Body of pancreas (tissue), 4 donors: ENCODE results near the gene NUDT1. TPM values are rescaled to one million over a fixed set of nuclear protein-coding genes. Genes with fewer than 3 reads are reported as not detected.

ENCODE experiments used
- ATAC-seq: fragments of 150-250 bp; one replicate; pipeline ENCODE4 v1.9.1; 2016
- DNase-seq, 4 donors: peaks; one replicate each; pipeline ENCODE4 v3.0.0-alpha.2; 2019
- H3K27ac ChIP-seq, 4 donors: fragments of 200-600 bp; sonication (generic); 1 replicate in 3 of 4; 2 replicates in 1 of 4; pipeline versions ENCODE4 v1.5.1 to v1.6.1; 2016 to 2019; ENCODE audit warnings: mild to moderate bottlenecking in 1 of 4, mixed read lengths in 1 of 4, moderate library complexity in 1 of 4
- H3K27me3 ChIP-seq, 2 donors: fragments of 200-600 bp; sonication (generic); one replicate each; pipeline ENCODE4 v1.6.0; 2016; ENCODE audit warnings: mild to moderate bottlenecking in 1 of 2
- H3K36me3 ChIP-seq, 2 donors: fragments of 200-600 bp; sonication (generic); replicated peaks in 1 of 2; 2 replicates each; pipeline ENCODE4 v1.5.1; 2016; ENCODE audit warnings: low read depth in 2 of 2; ENCODE audit not compliant: insufficient read depth in 1 of 2
- H3K4me1 ChIP-seq: fragments of 200-600 bp; sonication (generic); one replicate; pipeline ENCODE4 v1.6.0; 2016
- H3K4me3 ChIP-seq, 2 donors: fragments of 200-600 bp; sonication (generic); 1 replicate in 1 of 2; 2 replicates in 1 of 2; pipeline ENCODE4 v1.5.1; 2016 to 2019
- H3K9me3 ChIP-seq, 3 donors: fragments of 200-600 bp; sonication (generic); 1 replicate in 2 of 3; 2 replicates in 1 of 3; pipeline ENCODE4 v1.5.1; 2016
- POLR2A ChIP-seq, 3 donors: fragments of 450-650 bp; IDR thresholded peaks; one replicate each; pipeline ENCODE4 v1.6.1; 2016; ENCODE audit warnings: antibody characterized with exemption in 3 of 3, mild to moderate bottlenecking in 2 of 3
- WGBS, 2 donors: methylation state at CpG; one replicate each; pipeline ENCODE4 v1.1.5; 2017; 5-methylcytosine and 5-hydroxymethylcytosine counted together
- intact Hi-C: fragments of 100-400 bp; cut with DNase I; formaldehyde crosslinking; loops from one replicate; pipeline ENCODE4 v1.15.1; 2023
- total RNA-seq, 2 donors: library from RNA; depleted of rRNA; stranded (reverse); fragments of >200 nt; gene quantifications; one replicate each; pipeline ENCODE4 v1.1.0, GENCODE V29; 2016
- TF ChIP-seq, protein P1 (sequence below), 7 experiments: fragments of 450-650 bp in 4 of 7; fragments of 200-600 bp in 3 of 7; sonication (generic) in 3 of 7; IDR thresholded peaks; one replicate each; pipeline ENCODE4 v1.5.1; 2016 to 2019; ENCODE audit warnings: antibody characterized with exemption in 7 of 7

Gene NUDT1
- total RNA-seq, 2 donors from 2014 or later, result 26.2 TPM; not detected in 1

DNA sequence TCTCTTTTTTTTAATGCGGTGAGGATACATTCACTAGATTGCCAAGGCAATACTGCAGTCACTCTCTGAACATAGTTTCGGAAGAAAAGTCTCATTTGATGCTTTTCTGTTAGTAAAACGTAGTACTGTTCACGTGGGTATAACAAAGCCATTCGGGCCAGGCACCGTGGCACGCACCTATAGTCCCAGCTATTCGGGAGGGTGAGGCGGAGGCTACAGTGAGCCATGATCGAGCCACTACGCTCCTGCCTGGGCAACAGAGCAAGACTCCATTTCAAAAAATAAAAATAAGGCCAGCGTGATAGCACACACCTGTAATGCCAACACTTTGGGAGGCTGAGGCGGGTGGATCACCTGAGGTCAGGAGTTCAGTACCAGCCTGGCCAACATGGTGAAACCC, 47.6 kb downstream of the NUDT1 start:
- intact Hi-C loops, result no loop called here
- H3K9me3 ChIP-seq, result no peaks in the 10 kb centered on the region
- no peak for DNase-seq

DNA sequence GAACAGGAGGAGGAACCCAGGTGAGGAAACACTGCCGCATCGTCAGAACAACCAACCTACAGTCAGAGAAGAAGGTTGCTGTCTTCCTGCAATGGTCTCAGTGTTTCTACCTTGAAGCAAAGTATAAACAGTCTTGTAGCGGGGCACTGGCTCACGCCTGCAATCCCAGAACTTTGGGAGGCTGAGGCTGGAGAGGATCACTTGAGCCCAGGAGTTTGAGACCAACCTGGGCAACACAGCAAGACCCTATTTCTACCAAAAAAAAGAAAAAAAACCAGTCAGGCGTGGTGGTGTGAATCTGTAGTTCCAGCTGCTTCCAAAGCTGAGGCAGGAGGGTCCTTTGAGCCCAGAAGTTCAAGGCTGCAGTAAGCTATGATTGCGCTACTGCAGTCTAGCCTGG, 48.9 kb downstream of the NUDT1 start:
- no peak for ATAC-seq
- Histone ChIP-seq H3K9me3 (no peaks in the 10 kb centered on the region), H3K27ac (no peak overlapping the region), H3K4me3 (no peak overlapping the region), H3K36me3 (no peaks in the 10 kb centered on the region), H3K27me3 (no peaks in the 10 kb centered on the region), H3K4me1 (no peaks in the 10 kb centered on the region)
- intact Hi-C loops, result no loop called here
- no peak for DNase-seq
- TF ChIP-seq POLR2A (IDR thresholded peaks at IDR 0.05), result no peak
- TF ChIP-seq, protein P1, sequence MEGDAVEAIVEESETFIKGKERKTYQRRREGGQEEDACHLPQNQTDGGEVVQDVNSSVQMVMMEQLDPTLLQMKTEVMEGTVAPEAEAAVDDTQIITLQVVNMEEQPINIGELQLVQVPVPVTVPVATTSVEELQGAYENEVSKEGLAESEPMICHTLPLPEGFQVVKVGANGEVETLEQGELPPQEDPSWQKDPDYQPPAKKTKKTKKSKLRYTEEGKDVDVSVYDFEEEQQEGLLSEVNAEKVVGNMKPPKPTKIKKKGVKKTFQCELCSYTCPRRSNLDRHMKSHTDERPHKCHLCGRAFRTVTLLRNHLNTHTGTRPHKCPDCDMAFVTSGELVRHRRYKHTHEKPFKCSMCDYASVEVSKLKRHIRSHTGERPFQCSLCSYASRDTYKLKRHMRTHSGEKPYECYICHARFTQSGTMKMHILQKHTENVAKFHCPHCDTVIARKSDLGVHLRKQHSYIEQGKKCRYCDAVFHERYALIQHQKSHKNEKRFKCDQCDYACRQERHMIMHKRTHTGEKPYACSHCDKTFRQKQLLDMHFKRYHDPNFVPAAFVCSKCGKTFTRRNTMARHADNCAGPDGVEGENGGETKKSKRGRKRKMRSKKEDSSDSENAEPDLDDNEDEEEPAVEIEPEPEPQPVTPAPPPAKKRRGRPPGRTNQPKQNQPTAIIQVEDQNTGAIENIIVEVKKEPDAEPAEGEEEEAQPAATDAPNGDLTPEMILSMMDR (IDR thresholded peaks at IDR 0.05), result no peak
- 89 to 97% methylated on average over 6 of the region's 6 CpGs for WGBS, 2 donors

More for the DNA sequence above, 47.6 kb downstream of the NUDT1 start:
- Histone ChIP-seq H3K4me1 (no peaks in the 10 kb centered on the region), H3K27me3 (no peaks in the 10 kb centered on the region), H3K4me3 (no peak overlapping the region), H3K36me3 (no peaks in the 10 kb centered on the region), H3K27ac (no peak overlapping the region)
- ATAC-seq, result no peak
- TF ChIP-seq, protein P1 (IDR thresholded peaks at IDR 0.05), result no peak
- no peak for TF ChIP-seq POLR2A (IDR thresholded peaks at IDR 0.05)
- WGBS, 2 donors, result 89 to 93% methylated on average over 13 of the region's 13 CpGs

DNA sequence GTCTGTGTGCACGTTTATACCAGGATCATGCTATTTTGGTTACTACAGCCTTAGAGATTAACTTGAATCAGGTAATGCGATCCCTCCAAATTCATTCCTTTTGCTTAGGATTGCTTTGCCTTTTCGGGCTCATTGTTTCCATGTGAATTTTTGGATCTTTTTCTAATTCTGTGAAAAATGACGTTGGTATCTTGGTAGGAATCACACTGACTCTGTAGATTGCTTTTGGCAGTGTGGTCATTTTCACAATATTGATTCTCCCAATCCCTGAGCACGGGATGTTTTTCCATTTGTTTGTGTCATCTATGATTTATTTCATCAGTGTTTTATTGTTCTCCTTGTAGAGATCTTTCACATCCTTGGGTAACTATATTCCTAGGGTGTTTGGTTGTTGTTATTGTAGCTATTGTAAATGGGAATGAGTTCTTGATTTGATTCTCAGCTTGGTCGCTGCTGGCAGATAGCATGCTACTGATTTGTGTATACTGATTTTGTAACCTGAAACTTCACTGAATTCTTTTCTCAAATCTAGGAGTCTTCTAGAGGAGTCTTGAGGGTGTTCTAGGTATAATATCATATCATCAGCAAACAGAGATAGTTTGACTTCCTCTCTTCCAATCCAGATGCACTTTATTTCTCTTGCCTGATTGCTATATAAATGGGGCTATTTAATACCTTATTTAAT, 54.1 kb downstream of the NUDT1 start:
- no peaks in the 10 kb centered on the region for H3K27me3 ChIP-seq
- H3K4me3 ChIP-seq, result no peak overlapping the region
- DNase-seq, result no peak
- intact Hi-C loops, result no loop called here
- TF ChIP-seq POLR2A (IDR thresholded peaks at IDR 0.05), result no peak
- TF ChIP-seq, protein P1 (IDR thresholded peaks at IDR 0.05), result no peak
- WGBS, 2 donors, result 62 to 70% methylated on average over 6 of the region's 6 CpGs
- no peak overlapping the region for H3K27ac ChIP-seq
- H3K4me1 ChIP-seq, result no peaks in the 10 kb centered on the region
- H3K36me3 ChIP-seq, result no peaks in the 10 kb centered on the region
- H3K9me3 ChIP-seq, result no peaks in the 10 kb centered on the region
- ATAC-seq, result no peak

DNA sequence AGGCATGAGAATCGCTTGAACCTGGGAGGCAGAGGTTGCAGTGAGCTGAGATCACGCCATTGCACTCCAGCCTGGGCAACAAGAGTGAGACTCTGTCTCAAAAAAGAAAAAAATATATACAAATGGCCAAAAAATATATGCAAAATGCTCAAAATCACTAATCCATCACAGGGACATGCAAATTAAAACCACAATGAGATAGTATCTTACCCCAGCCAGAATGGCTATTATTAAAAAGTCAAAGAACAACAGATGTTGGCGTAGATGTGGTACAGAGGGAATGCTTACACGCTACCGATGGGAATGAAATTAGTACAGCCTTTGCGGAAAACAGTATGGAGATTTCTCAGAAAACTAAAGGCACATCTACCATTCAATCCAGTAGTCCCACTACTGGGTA, 54.8 kb downstream of the NUDT1 start:
- Histone ChIP-seq H3K4me1 (no peaks in the 10 kb centered on the region), H3K4me3 (no peak overlapping the region), H3K36me3 (no peaks in the 10 kb centered on the region), H3K27ac (no peak overlapping the region), H3K27me3 (no peaks in the 10 kb centered on the region), H3K9me3 (no peaks in the 10 kb centered on the region)
- ATAC-seq, result no peak
- intact Hi-C loops, result no loop called here
- 96 to 99% methylated on average over 6 of the region's 6 CpGs for WGBS, 2 donors
- TF ChIP-seq POLR2A (IDR thresholded peaks at IDR 0.05), result no peak
- TF ChIP-seq, protein P1 (IDR thresholded peaks at IDR 0.05), result no peak
- no peak for DNase-seq
